NOMO-1 (cell line): Measurements from ENCODE around the gene STPG2.

Experiments used
- DNase-seq, 2 experiments: peaks; one replicate each; lab custom pipeline; 2025; ENCODE audit not compliant: unreplicated experiment in 2 of 2; lab: John Stamatoyannopoulos, UW

The STPG2 gene

DNA sequence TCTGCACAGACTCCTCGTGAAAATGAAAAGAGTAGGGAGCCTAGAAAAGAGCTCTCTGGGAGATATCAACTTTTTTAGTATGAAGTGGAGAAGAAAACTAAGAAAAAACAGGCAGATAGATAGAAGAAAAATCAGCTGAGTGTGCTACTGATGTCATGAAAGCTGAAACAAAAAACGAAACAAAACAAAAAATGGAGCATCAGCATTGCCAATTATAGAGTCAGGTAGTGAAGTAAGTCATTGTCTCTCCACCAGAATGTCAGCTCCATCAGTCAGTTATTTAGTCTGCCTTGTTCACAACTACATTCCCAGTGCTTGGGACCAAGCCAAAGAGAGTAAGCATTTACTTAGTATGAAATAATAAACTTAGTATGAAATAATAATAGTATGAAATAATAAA is 595.1 kb downstream of the STPG2 start:
- no peak for DNase-seq

- DNase-seq = no peak
Measured at GRCh38 chr4:97531351-97531750, 611.9 kb downstream of the STPG2 start.

GRCh38 chr4:97530676-97531075 is 612.6 kb downstream of the STPG2 start:
- no peak for DNase-seq

DNA sequence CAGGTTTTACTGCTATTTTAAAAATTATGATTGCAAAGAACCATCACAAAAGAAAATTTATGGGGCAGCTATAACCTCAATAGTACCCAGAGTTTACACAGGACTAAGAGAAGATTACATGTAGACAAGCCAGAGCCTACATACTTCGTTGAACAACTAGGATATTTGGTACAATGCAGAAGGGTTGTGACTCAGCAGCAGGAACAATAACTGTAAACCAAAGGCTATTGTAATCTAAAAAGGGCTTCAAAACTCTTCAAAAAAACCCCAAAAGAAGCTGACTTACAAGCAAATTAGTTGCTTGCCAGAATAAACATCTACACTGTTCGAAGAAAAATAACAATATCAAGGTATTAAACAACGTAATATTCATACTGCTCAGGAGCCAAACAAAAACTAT is 618.0 kb downstream of the STPG2 start:
- no peak for DNase-seq

- DNase-seq = no peak
Measured at GRCh38 chr4:97517939-97518338, 625.3 kb downstream of the STPG2 start.

- no peak for DNase-seq
Measured at GRCh38 chr4:97513917-97514316, 629.4 kb downstream of the STPG2 start.
